ENCODE results near the gene LRTM2.

Gene LRTM2

GRCh38 chr12:1773937-1774655 is 46.3 kb upstream of the LRTM2 start (continued):
- TF ChIP-seq ZNF70 (CRISPR knock-in tag; IDR thresholded peaks at IDR 0.05) = no peak
- TF ChIP-seq ISL1 (CRISPR knock-in tag; IDR thresholded peaks at IDR 0.05) = no peak
- no peak for TF ChIP-seq CSDC2 (CRISPR knock-in tag; IDR thresholded peaks at IDR 0.05)
- TF ChIP-seq, protein P1, sequence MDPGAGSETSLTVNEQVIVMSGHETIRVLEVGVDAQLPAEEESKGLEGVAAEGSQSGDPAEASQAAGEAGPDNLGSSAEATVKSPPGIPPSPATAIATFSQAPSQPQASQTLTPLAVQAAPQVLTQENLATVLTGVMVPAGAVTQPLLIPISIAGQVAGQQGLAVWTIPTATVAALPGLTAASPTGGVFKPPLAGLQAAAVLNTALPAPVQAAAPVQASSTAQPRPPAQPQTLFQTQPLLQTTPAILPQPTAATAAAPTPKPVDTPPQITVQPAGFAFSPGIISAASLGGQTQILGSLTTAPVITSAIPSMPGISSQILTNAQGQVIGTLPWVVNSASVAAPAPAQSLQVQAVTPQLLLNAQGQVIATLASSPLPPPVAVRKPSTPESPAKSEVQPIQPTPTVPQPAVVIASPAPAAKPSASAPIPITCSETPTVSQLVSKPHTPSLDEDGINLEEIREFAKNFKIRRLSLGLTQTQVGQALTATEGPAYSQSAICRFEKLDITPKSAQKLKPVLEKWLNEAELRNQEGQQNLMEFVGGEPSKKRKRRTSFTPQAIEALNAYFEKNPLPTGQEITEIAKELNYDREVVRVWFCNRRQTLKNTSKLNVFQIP (CRISPR knock-in tag; IDR thresholded peaks at IDR 0.05; ENCODE audit: borderline replicate concordance, low read depth) = no peak
- no peak for TF ChIP-seq GLIS3 (CRISPR knock-in tag; IDR thresholded peaks at IDR 0.05)
- no peak for TF ChIP-seq TOX (CRISPR knock-in tag; IDR thresholded peaks at IDR 0.05; ENCODE audit: borderline replicate concordance)
- no peak for TF ChIP-seq ARNTL (CRISPR knock-in tag; IDR thresholded peaks at IDR 0.05; ENCODE audit: borderline replicate concordance, low read depth)
- TF ChIP-seq BACH2 (CRISPR knock-in tag; IDR thresholded peaks at IDR 0.05; ENCODE audit: borderline replicate concordance) = no peak
- no peak for TF ChIP-seq OSR1 (CRISPR knock-in tag; IDR thresholded peaks at IDR 0.05)

DNA sequence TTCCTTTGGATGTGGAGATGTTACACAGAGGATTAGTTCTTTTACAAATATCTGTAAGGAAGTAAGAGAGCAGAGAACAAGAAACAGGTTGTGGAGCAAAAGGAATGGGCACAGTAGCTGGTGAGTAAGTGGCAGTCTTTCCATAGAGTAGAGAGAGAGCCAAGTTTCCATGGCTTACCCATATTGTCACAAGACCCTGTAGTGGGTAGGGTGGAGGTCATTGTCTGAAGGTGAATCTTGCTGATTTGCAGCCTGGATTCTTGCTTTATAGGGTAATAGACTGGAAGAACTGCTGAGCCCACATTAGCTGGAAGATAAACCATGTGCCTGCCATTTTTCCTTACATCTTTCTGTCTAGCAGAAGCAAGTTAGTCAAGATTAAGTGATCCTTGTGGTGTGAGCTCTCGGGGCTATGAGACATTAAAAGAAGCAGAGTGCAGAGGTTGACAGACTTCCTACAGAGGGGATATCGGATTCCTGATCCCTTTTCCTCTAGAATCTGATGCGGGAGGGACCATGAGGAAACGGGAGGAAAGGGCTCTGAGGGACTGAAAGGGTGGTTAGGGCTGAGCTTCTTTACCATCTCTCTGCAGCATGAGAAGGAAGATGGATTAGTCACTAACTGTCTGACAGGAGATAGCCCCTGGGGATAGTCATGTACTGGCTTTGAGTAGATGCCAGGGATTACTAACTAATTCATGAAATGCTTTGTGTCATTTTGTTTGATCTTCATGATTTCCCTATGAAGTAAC is 44.0 kb upstream of the LRTM2 start:
- peak; percentile 43 for TF ChIP-seq ISL1 (CRISPR knock-in tag; IDR thresholded peaks at IDR 0.05)
- TF ChIP-seq ZNF70 (CRISPR knock-in tag; IDR thresholded peaks at IDR 0.05) = no peak
- ATAC-seq = peak; percentile 78

DNA sequence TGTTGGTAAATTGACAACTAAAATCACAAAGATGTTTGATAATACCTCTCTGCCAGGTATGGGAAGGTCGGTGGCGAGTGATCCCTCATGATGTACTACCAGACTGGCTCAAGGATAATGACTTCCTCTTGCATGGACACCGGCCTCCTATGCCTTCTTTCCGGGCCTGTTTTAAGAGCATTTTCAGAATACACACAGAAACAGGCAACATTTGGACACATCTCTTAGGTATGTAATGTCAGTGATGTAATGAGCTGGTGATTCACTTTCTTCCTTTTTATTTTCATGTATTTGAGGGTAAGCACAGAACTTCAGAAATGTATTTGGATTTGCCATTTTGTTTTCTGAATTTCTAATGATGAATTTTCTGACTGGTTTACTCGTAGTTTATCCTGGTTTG is 42.6 kb upstream of the LRTM2 start:
- ATAC-seq = peak; percentile 50
- no peak for TF ChIP-seq ZFP30 (CRISPR knock-in tag; IDR thresholded peaks at IDR 0.05)
- no peak for TF ChIP-seq ESRRG (CRISPR knock-in tag; IDR thresholded peaks at IDR 0.05)
- TF ChIP-seq ZNF8 (CRISPR knock-in tag; IDR thresholded peaks at IDR 0.05) = no peak
- TF ChIP-seq ARNTL (CRISPR knock-in tag; IDR thresholded peaks at IDR 0.05; ENCODE audit: borderline replicate concordance, low read depth) = no peak
- no peak for TF ChIP-seq SNAI2 (CRISPR knock-in tag; IDR thresholded peaks at IDR 0.05)
- no peak for TF ChIP-seq RARB (CRISPR knock-in tag; IDR thresholded peaks at IDR 0.05)
- no peak for TF ChIP-seq ZC3H10 (CRISPR knock-in tag; IDR thresholded peaks at IDR 0.05)
- TF ChIP-seq ZNF70 (CRISPR knock-in tag; IDR thresholded peaks at IDR 0.05) = no peak
- no peak for TF ChIP-seq OSR1 (CRISPR knock-in tag; IDR thresholded peaks at IDR 0.05)
- no peak for TF ChIP-seq PPARA (CRISPR knock-in tag; IDR thresholded peaks at IDR 0.05; ENCODE audit: borderline replicate concordance)
- no peak for TF ChIP-seq CSRNP3 (CRISPR knock-in tag; IDR thresholded peaks at IDR 0.05)
- no peak for TF ChIP-seq TCF4 (CRISPR knock-in tag; IDR thresholded peaks at IDR 0.05; ENCODE audit: borderline replicate concordance)
- TF ChIP-seq BACH2 (CRISPR knock-in tag; IDR thresholded peaks at IDR 0.05; ENCODE audit: borderline replicate concordance) = no peak
- TF ChIP-seq ZFP3 (CRISPR knock-in tag; IDR thresholded peaks at IDR 0.05) = no peak
- TF ChIP-seq, protein P2, sequence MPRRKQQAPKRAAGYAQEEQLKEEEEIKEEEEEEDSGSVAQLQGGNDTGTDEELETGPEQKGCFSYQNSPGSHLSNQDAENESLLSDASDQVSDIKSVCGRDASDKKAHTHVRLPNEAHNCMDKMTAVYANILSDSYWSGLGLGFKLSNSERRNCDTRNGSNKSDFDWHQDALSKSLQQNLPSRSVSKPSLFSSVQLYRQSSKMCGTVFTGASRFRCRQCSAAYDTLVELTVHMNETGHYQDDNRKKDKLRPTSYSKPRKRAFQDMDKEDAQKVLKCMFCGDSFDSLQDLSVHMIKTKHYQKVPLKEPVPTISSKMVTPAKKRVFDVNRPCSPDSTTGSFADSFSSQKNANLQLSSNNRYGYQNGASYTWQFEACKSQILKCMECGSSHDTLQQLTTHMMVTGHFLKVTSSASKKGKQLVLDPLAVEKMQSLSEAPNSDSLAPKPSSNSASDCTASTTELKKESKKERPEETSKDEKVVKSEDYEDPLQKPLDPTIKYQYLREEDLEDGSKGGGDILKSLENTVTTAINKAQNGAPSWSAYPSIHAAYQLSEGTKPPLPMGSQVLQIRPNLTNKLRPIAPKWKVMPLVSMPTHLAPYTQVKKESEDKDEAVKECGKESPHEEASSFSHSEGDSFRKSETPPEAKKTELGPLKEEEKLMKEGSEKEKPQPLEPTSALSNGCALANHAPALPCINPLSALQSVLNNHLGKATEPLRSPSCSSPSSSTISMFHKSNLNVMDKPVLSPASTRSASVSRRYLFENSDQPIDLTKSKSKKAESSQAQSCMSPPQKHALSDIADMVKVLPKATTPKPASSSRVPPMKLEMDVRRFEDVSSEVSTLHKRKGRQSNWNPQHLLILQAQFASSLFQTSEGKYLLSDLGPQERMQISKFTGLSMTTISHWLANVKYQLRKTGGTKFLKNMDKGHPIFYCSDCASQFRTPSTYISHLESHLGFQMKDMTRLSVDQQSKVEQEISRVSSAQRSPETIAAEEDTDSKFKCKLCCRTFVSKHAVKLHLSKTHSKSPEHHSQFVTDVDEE (CRISPR knock-in tag; IDR thresholded peaks at IDR 0.05) = no peak
- TF ChIP-seq CREB5 (CRISPR knock-in tag; IDR thresholded peaks at IDR 0.05; ENCODE audit: low read depth) = no peak

All from SK-N-SH treated with all-trans-retinoic acid at 6 μM for 48 hours (cell line).